ENCODE data around the gene ATP1A3. TPM values are rescaled to one million over a fixed set of nuclear protein-coding genes. Genes with fewer than 3 reads are reported as not detected.

ATP1A3 gene
- total RNA-seq, 1 donor from 2014 or later, result 0.32 TPM

Other genes starting within 250 kb of the ATP1A3 start
- 268 TPM for gene CEACAM6, start 238.7 kb downstream of the ATP1A3 start, total RNA-seq
- not detected for gene CEACAM3, start 197.6 kb downstream of the ATP1A3 start, total RNA-seq
- not detected for gene LYPD4, start 149.5 kb downstream of the ATP1A3 start, total RNA-seq
- gene DMRTC2, start 149.2 kb downstream of the ATP1A3 start, total RNA-seq, result not detected
- gene RPS19, start 134.0 kb downstream of the ATP1A3 start, total RNA-seq, result 2,011 TPM
- 2.6 TPM for gene CD79A, start 117.0 kb downstream of the ATP1A3 start, total RNA-seq
- gene ARHGEF1, start 111.0 kb downstream of the ATP1A3 start, total RNA-seq, result 53.9 TPM
- gene ERFL, start 65.8 kb downstream of the ATP1A3 start, total RNA-seq, result not detected
- gene RABAC1, start 34.9 kb downstream of the ATP1A3 start, total RNA-seq, result 67.9 TPM
- 0.32 TPM for gene GRIK5, start 76.0 kb upstream of the ATP1A3 start, total RNA-seq
- gene ZNF574, start 81.9 kb upstream of the ATP1A3 start, total RNA-seq, result 9.7 TPM
- gene POU2F2, start 138.2 kb upstream of the ATP1A3 start, total RNA-seq, result 1.00 TPM
- 11.6 TPM for gene DEDD2, start 223.4 kb upstream of the ATP1A3 start, total RNA-seq
- gene ZNF526, start 226.1 kb upstream of the ATP1A3 start, total RNA-seq, result 4.5 TPM
- gene GSK3A, start 248.4 kb upstream of the ATP1A3 start, total RNA-seq, result 26.4 TPM

All from esophagus mucosa (tissue), 1 donor.